Neutrophil (primary cell): ENCODE data around the gene BARX1.

ENCODE experiments used
- H3K27ac ChIP-seq: fragments of 200-600 bp; sonication (generic); 2 replicates; pipeline ENCODE4 v1.5.1; 2016; ENCODE audit warnings: mild to moderate bottlenecking, moderate library complexity
- H3K27me3 ChIP-seq: fragments of 200-600 bp; sonication (generic); 2 replicates; pipeline ENCODE4 v1.6.0; 2016; ENCODE audit warnings: mild to moderate bottlenecking
- H3K36me3 ChIP-seq: fragments of 200-600 bp; sonication (generic); 2 replicates; pipeline ENCODE4 v1.5.1; 2017
- H3K4me1 ChIP-seq, 2 experiments: fragments of 200-600 bp in 1 of 2; sonication (generic) in 1 of 2; 1 replicate in 1 of 2; 2 replicates in 1 of 2; pipeline versions ENCODE4 v1.5.1 to v1.6.1; 2013 to 2016; ENCODE audit warnings: low read depth in 1 of 2, low read length in 1 of 2, mild to moderate bottlenecking in 1 of 2, moderate library complexity in 1 of 2; ENCODE audit not compliant: control insufficient read depth in 1 of 2, insufficient read depth in 1 of 2
- H3K4me3 ChIP-seq, 2 experiments: fragments of 200-600 bp in 1 of 2; sonication (generic) in 1 of 2; 1 replicate in 1 of 2; 2 replicates in 1 of 2; pipeline ENCODE4 v1.5.1; 2013 to 2016; ENCODE audit warnings: low read depth in 1 of 2, low read length in 1 of 2, mild to moderate bottlenecking in 1 of 2, moderate library complexity in 1 of 2
- H3K9me3 ChIP-seq: fragments of 200-600 bp; sonication (generic); 2 replicates; pipeline ENCODE4 v1.5.1; 2016
- CTCF ChIP-seq: fragments of 200-600 bp; sonication (generic); IDR thresholded peaks from 2 replicates; pipeline ENCODE4 v1.5.1; 2016; ENCODE audit warnings: antibody characterized with exemption

Gene BARX1

GRCh38 chr9:93955111-93955980 is at the start of gene BARX1:
BARX1 (minus strand) TSS chr9:93955355; CDS start chr9:93955146, 209 bp downstream.
- Histone ChIP-seq H3K9me3 (peaks cover 2% of the 10 kb centered on the region), H3K4me1 (peaks cover 30 to 38% of the 10 kb centered on the region in 2 experiments), H3K4me3 (no peak within 1 kb of the TSS), H3K27me3 (peaks cover 98% of the 10 kb centered on the region), H3K27ac (no peak within 1 kb of the TSS), H3K36me3 (no peaks in the 10 kb centered on the region)
- no peak for TF ChIP-seq CTCF

DNA sequence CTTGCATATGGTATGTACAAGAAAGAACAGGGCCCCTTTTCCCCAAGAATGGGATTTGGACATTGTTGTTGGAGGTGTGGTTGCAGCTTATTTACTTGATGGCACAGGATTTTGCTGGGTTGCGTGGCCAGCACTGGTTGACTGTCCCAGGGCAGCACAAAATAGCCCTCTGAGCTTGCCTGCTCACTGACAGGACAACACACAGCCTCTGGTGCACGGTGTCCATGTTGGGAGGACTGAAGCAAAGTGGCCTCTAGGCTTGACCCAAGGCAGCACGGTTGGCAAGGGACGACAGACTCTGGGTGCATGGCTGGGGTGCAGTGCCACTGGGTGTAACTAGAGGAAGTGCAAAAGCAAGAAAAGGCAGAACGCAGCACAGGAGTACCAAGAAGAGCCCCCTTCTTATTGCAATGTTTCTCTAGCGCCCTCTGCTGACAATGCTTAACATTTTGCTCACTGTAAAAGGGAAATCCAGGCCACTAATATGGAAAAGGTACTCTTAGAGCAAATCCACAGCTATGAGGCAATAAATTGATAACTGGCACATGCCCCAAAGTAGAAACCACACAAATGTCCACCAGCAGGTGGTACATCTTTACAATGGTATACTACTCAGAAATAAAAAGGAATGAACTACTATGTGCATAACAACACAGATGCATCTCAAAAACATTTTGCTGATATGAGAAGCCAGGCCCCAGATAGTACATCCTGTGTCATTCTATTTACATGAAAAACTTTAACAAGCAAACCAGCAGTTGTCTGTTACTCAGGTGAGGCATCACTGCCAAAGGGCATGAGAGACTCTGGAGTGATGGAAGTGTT is 47.4 kb upstream of the BARX1 start:
- no peaks in the 10 kb centered on the region for H3K4me1 ChIP-seq
- TF ChIP-seq CTCF: no peak
- no peak overlapping the region for H3K4me3 ChIP-seq
- peaks cover 12% of the 10 kb centered on the region for H3K27me3 ChIP-seq
- H3K27ac ChIP-seq: no peak overlapping the region
- H3K9me3 ChIP-seq: no peaks in the 10 kb centered on the region
- H3K36me3 ChIP-seq: no peaks in the 10 kb centered on the region

- Histone ChIP-seq H3K27me3 (peaks cover 54% of the 10 kb centered on the region), H3K4me1 (no peaks in the 10 kb centered on the region), H3K4me3 (no peak overlapping the region), H3K36me3 (no peaks in the 10 kb centered on the region), H3K9me3 (no peaks in the 10 kb centered on the region), H3K27ac (no peak overlapping the region)
- TF ChIP-seq CTCF: no peak
Measured at GRCh38 chr9:93996863-93997262, 41.7 kb upstream of the BARX1 start.

DNA sequence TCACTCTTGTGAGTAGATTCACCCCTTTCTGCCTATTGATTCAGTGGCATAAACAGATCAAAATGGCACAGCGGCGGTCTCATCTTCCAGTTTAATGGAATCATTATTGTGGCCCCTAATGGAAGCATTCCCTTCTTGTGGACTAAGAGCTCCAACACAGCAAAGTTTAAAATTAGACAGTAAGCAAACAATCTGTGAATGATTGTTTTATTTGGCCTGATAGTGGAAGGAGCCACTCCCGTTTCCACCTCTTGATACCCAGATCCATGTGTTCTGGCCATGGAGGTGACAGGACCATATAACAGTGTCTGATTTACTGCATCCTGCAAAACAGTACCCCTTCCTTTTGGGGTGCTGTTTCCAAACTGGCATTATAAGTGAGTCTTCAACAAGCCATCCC is 41.2 kb upstream of the BARX1 start:
- no peaks in the 10 kb centered on the region for H3K9me3 ChIP-seq

GRCh38 chr9:93994545-93994944 is 39.4 kb upstream of the BARX1 start:
- H3K36me3 ChIP-seq: no peaks in the 10 kb centered on the region
- H3K4me1 ChIP-seq: no peaks in the 10 kb centered on the region
- no peaks in the 10 kb centered on the region for H3K9me3 ChIP-seq
- no peak for TF ChIP-seq CTCF
- H3K27ac ChIP-seq: no peak overlapping the region
- H3K4me3 ChIP-seq: no peak overlapping the region
- peaks cover 57% of the 10 kb centered on the region for H3K27me3 ChIP-seq

More for the DNA sequence above, 41.2 kb upstream of the BARX1 start:
- Histone ChIP-seq H3K4me3 (no peak overlapping the region), H3K27ac (no peak overlapping the region), H3K36me3 (no peaks in the 10 kb centered on the region), H3K4me1 (no peaks in the 10 kb centered on the region), H3K27me3 (peaks cover 57% of the 10 kb centered on the region)
- TF ChIP-seq CTCF: no peak
